SHP77 (cell line): ENCODE results near the gene SPDYE18.
"Not testable (repeated sequence)": the region's sequence is repeated elsewhere in the genome, so short reads cannot be mapped to it uniquely, and the experiment has no call there.

Experiments used
- DNase-seq, 2 experiments: peaks; one replicate each; lab custom pipeline; 2025; lab: John Stamatoyannopoulos, UW

SPDYE18 gene

GRCh38 chr7:77062557-77062956, at the start of gene SPDYE18:
Gene SPDYE18 (minus strand): TSS chr7:77062558. CDS start chr7:77060512, 2,046 bp downstream.
- not testable (repeated sequence) for DNase-seq

- not testable (repeated sequence) for DNase-seq
Measured at GRCh38 chr7:77108362-77108761, 46.0 kb upstream of the SPDYE18 start.

GRCh38 chr7:77107659-77108058, 45.3 kb upstream of the SPDYE18 start:
- DNase-seq: not testable (repeated sequence)

GRCh38 chr7:77105904-77106303, 43.5 kb upstream of the SPDYE18 start:
- DNase-seq: not testable (repeated sequence)

GRCh38 chr7:77102671-77103070, 40.3 kb upstream of the SPDYE18 start:
- not testable (repeated sequence) for DNase-seq

- not testable (repeated sequence) for DNase-seq
Measured at GRCh38 chr7:77101187-77101586, 38.8 kb upstream of the SPDYE18 start.

- not testable (repeated sequence) for DNase-seq
Measured at GRCh38 chr7:77100501-77100900, 38.1 kb upstream of the SPDYE18 start.

- not testable (repeated sequence) for DNase-seq
Measured at GRCh38 chr7:77092301-77092700, 29.9 kb upstream of the SPDYE18 start.

- DNase-seq: not testable (repeated sequence)
Measured at GRCh38 chr7:77082192-77082591, 19.8 kb upstream of the SPDYE18 start.

GRCh38 chr7:77080236-77080635, 17.9 kb upstream of the SPDYE18 start:
- not testable (repeated sequence) for DNase-seq

GRCh38 chr7:77079624-77080023, 17.3 kb upstream of the SPDYE18 start:
- not testable (repeated sequence) for DNase-seq

- not testable (repeated sequence) for DNase-seq
Measured at GRCh38 chr7:77079112-77079511, 16.8 kb upstream of the SPDYE18 start.

GRCh38 chr7:77077060-77077459, 14.7 kb upstream of the SPDYE18 start:
- not testable (repeated sequence) for DNase-seq

GRCh38 chr7:77074786-77075396, 12.5 kb upstream of the SPDYE18 start:
- not testable (repeated sequence) for DNase-seq

GRCh38 chr7:77071108-77071507, 8.8 kb upstream of the SPDYE18 start:
- not testable (repeated sequence) for DNase-seq

GRCh38 chr7:77065869-77066268, 3.5 kb upstream of the SPDYE18 start:
- DNase-seq: not testable (repeated sequence)

- DNase-seq: not testable (repeated sequence)
Measured at GRCh38 chr7:77063732-77064131, 1.4 kb upstream of the SPDYE18 start.

- not testable (repeated sequence) for DNase-seq
Measured at GRCh38 chr7:77032261-77032660, 30.1 kb downstream of the SPDYE18 start, which contains the start of gene SPDYE17. Gene SPDYE17 (minus strand): TSS chr7:77032361. CDS start chr7:77030570, 1,791 bp downstream.

- DNase-seq: not testable (repeated sequence)
Measured at GRCh38 chr7:77026349-77026748, 36.0 kb downstream of the SPDYE18 start.

GRCh38 chr7:77010074-77010680, 52.2 kb downstream of the SPDYE18 start:
- DNase-seq: not testable (repeated sequence)

GRCh38 chr7:77008000-77008399, 54.4 kb downstream of the SPDYE18 start:
- peak; percentile 30 to 76 for DNase-seq

GRCh38 chr7:77006127-77007110, 55.9 kb downstream of the SPDYE18 start:
- DNase-seq: not testable (repeated sequence)
